SKM-1 treated with dmso at 0.1 percent for 144 hours (cell line): Measurements from ENCODE around the gene RBM45.
"Not testable (repeated sequence)": the region's sequence is repeated elsewhere in the genome, so short reads cannot be mapped to it uniquely, and the experiment has no call there.

ENCODE experiments used
- DNase-seq: peaks from one replicate; lab custom pipeline; 2025; ENCODE audit not compliant: unreplicated experiment; lab: John Stamatoyannopoulos, UW

The RBM45 gene

DNA sequence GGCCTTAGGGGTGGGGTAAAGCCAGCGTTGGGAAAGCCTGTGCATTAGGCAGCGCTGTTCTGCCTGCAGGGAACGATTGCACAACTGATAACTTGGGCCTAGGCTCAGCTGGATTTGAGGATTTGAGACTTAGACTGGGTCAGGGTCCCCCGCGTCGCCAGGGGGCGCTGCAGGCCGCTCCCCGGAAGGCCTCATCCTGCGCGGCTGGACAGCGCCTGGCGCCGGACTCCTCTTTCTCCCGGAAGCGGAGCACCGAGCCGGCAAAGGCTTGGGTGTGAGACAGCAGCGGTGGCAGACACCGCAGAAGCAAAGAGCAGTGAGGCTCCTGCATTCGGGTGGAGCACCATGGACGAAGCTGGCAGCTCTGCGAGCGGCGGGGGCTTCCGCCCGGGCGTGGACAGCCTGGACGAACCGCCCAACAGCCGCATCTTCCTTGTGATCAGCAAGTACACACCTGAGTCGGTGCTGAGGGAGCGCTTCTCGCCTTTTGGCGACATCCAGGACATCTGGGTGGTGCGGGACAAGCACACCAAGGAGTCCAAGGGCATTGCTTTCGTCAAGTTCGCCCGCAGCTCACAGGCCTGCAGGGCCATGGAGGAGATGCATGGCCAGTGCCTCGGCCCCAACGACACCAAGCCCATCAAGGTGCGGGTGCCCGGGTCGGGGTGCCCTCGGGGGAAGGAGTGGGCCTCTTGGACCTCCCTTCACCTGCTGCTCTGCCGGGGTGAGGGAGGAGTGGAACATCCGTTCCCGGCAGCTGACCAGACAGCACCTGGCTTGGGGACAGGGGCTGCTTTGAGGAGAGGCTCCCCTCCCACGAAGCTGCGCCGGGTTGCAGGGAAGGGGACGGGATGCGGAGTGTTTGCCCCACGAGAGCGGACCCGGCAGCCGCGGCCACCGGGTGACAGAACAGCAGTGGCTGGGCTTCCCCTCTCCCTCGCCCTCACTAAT is at the start of gene RBM45:
Gene RBM45, plus strand, starts transcription at position 236 of the 951 bp plus-strand sequence. Its CDS starts 110 bp downstream, at position 346.
- peak; percentile 85 for DNase-seq

GRCh38 chr2:178066324-178066723 is 45.9 kb upstream of the RBM45 start:
- DNase-seq, result no peak

GRCh38 chr2:178066890-178067669 is 45.2 kb upstream of the RBM45 start:
- DNase-seq, result no peak

GRCh38 chr2:178068823-178069454 is 43.3 kb upstream of the RBM45 start:
- DNase-seq, result no peak

- DNase-seq, result no peak
Measured at GRCh38 chr2:178069551-178069950, 42.7 kb upstream of the RBM45 start.

GRCh38 chr2:178070824-178071223 is 41.4 kb upstream of the RBM45 start:
- no peak for DNase-seq

GRCh38 chr2:178072000-178072382 is 40.2 kb upstream of the RBM45 start:
- DNase-seq, result no peak

DNA sequence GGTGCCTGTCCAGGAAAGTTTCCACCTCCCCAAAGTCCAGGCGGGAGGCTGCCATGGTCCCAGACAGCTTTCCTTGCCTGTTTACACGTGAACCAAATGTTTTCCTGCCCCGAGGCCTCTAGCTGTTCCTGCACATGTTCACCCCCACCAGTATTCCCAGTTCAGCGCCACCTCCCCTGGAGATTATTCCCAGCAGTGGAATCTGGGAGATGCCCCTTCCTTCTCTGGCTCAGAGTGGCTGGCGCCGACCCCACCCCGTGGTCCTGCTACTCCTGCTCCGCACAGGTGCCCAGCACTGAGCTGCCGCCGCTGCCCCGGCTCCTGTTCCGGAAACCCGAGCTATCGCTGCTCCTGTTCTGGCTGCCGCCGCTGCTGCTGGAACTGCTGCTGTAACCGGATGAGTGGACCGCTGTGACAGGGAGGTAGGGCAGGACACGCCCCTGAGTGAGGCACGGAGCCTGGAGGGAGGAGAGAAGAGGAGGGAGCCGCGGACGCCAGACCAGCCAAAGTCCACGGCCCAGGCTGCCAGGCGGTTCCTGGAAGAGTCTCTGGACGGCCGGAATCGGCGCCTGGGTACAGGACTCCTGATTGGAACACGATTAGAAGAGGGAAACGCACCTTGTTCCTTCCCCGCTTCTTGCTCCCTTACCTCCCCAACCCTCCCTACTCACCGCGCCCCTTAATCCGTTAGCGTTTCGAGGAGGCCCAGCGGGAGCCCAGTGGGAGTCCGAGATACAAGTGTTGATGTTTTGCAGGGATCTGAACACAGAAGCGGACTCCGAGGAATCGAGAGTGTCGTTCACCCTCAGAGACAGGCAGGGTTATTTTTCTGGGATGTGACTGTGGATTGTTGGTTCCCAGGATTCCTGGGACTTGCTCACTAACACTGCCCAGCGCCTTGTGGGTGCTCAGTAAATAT is 39.6 kb upstream of the RBM45 start, which contains the start of gene PDE11A:
Gene PDE11A, minus strand, starts transcription at position 395 of the 919 bp plus-strand sequence. Its CDS starts 340 bp downstream, at position 55.
- DNase-seq, result no peak

GRCh38 chr2:178074123-178075005 is 37.9 kb upstream of the RBM45 start:
- DNase-seq, result no peak

DNA sequence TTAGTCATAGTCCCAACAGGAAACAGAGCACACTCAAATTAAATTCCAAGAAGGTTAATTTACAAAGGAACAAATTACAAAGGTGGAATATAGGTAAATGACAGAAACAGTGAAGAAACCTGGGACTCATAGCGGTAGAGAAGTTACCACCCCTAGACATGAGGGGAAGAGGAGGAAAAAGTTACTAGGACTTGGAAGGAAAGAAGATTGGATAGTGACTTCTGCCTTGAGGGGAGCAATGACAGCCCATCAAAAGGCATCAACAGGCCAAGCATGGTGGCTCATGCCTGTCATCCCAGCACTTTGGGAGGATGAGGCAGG is 37.3 kb upstream of the RBM45 start:
- DNase-seq, result no peak

DNA sequence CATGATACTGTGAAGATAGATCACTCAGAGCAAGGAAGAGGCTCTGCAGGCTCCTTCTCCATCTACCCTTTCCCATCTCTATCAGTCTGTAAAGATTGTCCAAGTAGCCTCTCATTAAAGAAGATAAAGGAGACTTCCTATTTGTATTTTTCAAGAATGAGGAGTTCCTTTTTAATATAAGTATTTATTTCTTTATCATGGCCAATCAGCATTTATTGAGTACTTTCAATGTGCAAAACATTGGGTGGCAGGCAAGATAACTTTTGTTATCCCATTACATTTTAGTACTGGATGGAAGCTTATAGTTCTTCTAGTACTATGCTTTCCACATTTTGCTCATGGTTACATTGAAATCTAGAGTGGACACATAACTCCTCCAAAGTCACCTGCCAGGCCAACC is 36.1 kb upstream of the RBM45 start:
- DNase-seq, result no peak

- not testable (repeated sequence) for DNase-seq
Measured at GRCh38 chr2:178079279-178079678, 33.0 kb upstream of the RBM45 start.

- no peak for DNase-seq
Measured at GRCh38 chr2:178082408-178083045, 29.7 kb upstream of the RBM45 start.

- no peak for DNase-seq
Measured at GRCh38 chr2:178084273-178084672, 28.0 kb upstream of the RBM45 start.

DNA sequence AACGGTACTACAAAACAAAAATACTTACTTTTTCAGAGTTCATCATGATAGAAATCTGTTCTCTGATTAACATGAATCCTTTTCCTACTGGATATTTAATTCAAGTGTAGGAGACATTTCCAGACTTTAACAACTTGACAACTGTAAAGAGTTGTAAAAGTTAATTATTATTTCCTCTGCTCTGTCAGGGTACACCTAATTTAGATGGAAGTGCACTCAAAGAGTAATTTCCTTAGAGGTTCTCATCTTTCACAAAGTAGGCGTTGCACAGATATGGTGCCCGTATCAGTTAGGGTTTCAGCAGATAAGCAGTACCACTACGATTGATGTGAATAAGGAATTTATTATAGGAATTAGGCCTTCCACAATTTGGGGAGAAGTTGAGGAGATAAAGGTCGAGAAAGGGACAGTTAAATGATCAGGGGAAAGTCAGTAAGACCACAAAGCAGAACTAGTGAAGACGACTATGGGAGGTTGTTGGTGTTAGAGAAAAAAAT is 23.4 kb upstream of the RBM45 start:
- DNase-seq, result no peak

GRCh38 chr2:178093471-178093870 is 18.8 kb upstream of the RBM45 start:
- DNase-seq, result no peak

GRCh38 chr2:178101321-178102079 is 10.7 kb upstream of the RBM45 start:
- DNase-seq, result no peak

DNA sequence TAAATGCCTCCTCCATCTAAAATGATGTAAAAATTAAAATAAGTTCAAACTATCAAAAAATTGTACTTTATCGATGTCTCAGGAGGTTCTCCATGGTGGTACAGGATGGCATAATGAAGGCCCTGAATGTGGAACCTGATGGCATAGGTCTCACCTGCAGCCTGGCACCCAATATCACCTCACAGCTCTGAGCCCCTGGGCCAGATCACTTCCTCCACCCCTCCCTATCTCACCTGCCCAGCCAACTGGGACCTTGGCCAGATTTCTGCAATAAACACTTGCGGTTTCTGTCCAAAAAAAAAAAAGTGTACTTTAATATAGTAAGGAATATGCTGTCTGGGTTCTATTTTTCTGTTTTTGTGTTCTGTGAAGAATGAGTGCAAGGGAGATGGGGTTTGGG is 6.7 kb upstream of the RBM45 start:
- no peak for DNase-seq
